Esophagus mucosa (tissue), 1 donor: ENCODE measurements around the gene STXBP5. TPM values are rescaled to one million over a fixed set of nuclear protein-coding genes. Genes with fewer than 3 reads are reported as not detected.

Experiments
- ATAC-seq: fragments of 200-7000 bp; cut with Tn5 transposase; one replicate; pipeline ENCODE4 v1.9.1; 2020
- total RNA-seq: library from RNA; stranded (reverse); gene quantifications from one replicate; pipeline ENCODE4 v1.2.4, GENCODE V29; 2023
- donor health status: DM: yes; HTN: yes; CAD: no.

STXBP5 gene
- total RNA-seq, 1 donor from 2014 or later: 27.8 TPM

DNA sequence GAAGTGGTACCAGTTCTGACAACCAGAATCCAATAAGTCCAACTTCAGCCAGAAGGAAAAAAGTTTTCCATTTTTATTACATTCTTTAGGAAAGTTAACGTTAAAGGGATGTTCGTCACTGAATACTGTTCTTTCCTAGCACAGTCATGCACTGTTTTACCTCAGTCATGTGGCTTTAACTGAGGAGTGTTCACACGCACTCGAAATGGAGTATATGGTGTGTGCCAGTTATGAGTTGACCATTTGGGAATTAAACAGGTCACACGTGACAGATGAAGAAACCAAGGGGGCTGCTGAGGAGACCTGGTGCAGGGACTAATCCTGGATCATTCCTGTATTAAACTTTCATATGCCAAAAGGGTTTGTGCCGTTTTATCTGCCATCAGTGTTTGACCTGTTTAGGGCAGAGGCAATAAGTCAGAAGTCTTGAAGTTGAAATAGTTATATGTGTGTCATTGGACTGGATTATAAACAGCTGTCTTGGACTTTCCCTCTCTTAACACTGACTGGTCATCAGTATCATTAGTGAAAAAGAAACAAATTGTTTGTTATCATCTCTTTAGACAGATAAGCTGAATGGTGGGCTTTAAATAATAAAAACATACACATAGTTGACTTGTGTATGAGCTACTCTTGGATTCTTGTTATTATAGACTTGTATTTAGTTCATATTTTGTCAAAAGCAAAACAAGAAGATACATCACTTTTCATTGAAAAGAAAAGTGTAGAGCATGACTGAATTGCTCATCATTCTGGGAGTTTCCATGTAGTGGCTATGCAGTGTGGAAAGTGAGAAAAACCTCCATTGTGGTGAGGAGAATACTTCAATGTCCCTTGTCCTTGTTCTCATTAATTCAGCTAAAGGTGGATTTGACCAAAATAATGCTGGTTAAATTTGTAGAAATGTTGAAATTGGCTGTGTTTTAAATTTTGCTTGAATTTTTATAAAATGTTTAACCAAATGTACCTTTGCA is 180.8 kb downstream of the STXBP5 start:
- ATAC-seq: no peak

DNA sequence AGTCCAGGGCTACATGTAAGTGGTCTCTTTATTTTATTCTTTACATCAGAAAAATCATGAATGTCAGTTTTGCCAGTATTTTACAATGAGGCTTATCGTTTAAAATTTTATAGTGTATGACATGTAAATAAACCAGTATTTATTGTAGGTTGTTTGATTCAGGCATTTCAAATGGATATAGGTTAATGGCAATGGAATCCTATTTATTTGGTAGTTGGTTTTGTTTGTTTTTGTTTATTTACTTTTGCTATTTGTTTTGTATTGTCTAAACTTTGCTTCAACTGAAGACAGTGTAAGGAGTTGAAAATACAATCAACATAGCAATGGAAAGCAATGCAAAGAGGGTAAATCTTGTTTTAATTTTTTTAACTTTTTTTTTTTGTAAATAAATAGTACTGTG is 185.2 kb downstream of the STXBP5 start:
- no peak for ATAC-seq

DNA sequence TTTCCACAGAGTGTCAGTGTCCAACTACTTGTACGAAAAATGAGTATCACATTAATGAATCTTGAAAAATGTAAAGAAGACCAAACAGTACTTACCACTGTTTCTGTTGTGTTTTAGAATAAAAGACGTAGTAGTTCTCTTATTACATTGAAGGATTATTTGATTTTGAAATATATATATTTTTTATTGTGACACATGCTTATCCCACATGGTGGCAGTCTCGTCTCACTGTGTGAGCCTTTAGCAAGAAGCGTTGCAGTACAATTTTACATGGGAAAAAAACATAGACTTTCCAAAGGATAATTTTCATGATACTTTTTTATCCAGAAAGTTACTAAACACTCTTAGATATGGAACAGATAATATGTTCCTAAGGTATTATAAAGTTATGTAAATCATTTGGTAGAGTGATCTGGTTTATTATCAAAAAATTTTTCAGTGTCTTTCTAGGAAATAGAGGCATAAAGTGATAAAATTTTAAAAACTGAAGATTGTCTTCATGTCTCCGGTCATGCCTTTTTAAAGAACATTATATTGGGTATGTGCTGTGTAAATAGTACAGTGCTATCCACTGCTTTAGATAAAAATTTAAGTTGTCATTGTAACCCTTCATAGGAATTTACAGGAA is 186.8 kb downstream of the STXBP5 start:
- ATAC-seq: no peak

DNA sequence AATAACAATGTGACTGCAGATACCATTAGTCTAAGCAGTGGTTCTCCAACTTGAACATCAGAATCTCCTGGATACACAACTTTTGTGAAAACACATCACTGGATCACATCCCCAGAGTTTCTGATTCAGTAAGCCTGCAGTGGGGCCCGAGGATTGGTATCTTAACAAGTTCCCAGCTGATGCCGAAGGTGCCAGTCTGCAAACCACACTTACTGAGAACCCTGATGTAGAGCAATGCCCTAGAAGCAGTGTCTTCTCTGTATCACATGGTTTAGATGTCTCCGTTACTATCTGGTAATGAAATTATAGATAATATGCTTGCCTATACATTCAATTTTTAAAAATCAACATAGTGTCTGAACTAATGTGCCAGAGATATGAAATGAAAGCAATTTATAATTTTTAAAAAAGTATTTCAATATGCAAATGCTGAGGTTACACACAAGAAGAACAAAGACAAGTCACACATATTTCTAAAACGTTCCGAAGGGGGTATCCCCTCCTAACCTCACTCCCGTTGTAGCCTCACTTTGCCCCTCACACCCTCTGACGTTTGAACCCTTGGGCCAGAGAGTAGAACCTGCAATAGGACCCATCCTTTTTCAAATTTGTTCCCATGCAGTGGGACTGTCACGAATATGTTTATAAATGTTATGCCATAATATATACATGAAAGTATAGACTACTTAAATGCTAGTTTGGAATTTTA is 188.9 kb downstream of the STXBP5 start:
- ATAC-seq: no peak

DNA sequence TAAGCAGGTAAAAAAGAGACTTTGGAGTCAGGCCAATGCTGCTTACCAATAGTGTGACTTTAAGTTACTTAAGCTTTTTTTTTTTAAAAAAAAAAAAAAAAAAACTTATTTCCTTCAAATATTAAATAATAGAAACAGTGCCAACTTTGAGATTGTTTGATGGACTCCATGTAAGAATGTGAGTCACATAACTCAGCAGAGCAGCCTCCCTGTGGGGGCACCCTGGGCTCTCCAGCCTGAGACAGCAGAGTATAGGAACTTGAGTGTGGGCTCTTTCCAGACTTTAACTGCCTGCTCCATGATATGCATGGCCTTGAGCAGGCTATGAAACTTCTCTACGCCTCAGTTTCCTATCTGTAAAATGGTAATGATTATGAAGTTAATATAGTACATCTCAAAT is 190.9 kb downstream of the STXBP5 start:
- ATAC-seq: no peak

DNA sequence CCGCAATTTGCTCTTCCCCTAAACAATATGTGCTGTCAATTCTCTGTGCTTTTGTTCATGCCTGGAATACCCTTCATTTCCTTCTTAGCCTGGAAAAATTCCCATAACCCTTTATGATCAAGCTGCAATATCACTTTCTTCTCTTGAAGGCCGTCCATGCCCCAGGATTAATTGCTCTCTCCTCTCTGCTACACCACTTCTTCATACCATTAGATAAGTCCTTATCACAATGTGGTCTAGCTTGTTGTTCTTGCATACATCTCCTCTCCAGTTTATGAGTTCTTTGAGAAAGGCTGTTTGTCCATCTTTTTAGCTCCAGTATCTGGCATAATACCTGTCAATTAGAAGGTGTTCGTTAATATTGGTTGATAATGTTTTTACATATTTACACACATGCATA is 193.1 kb downstream of the STXBP5 start:
- no peak for ATAC-seq

DNA sequence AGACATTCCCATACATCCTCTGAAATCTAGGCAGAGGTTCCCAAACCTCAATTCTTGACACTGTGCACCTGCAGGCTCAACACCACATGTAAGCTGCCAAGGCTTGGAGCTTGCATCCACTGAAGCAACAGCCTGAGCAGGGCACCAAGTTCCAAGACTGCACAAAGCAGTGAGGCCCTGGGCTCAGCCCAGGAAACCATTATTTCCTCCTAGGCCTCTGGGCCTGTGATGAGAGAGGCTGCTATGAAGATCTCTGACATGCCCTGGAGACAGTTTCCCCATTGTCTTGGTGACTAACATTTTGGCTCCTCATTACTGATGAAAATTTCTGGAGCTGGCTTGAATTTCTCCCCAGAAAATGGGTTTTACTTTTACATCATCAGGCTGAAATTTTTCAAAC is 196.8 kb downstream of the STXBP5 start:
- ATAC-seq: no peak

DNA sequence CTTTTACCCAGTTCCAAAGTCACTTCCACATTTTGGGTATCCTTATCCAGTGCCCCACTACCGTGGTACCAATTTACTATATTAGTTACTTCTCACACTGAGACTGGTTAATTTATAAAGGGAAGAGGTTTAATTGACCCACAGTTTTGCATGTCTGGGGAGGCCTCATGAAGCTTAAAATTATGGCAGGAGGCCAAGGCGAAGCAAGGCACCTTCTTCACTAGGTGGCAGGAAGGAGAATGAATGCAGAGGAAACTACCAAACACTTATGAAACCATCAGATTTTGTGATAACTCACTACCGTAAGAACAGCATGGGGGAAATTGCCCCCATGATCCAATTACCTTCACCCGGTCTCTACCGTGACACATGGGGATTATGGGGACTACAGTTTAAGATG is 197.6 kb downstream of the STXBP5 start:
- ATAC-seq: no peak

DNA sequence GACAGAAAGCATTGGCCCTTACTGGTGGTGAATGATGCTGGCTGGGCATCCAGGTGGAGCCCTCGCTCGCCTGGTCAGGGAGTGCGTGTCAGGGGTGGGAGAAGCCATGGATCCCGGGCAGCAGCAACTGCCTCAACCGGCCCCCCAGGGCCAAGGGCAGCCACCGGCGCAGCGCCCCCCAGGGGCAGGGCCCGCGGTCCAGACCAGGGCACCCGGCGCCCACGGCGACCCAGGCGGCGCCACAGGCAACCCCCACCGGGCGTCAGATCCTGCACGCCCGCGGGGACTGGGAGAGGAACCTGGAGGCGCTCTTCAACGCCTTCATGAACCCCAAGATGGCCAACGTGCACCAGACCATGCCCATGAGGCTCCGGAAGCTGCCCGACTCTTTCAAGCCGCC is 202.6 kb downstream of the STXBP5 start:
- no peak for ATAC-seq

DNA sequence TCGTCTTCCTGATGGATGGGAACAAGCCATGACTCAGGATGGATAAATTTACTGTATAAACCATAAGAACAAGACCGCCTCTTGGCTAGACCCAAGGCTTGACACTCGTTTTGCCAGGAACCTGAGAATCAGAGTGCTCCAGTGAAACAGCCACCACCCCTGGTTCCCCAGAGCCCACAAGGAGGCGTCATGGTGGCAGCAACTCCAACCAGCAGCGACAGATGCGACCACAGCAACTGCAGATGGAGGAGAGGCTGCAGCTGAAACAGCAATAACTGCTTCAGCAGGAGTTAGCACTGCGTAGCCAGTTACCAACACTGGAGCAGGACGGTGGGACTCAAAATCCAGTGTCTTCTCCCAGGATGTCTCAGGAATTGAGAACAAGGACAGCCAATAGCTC is 203.4 kb downstream of the STXBP5 start:
- ATAC-seq: no peak

DNA sequence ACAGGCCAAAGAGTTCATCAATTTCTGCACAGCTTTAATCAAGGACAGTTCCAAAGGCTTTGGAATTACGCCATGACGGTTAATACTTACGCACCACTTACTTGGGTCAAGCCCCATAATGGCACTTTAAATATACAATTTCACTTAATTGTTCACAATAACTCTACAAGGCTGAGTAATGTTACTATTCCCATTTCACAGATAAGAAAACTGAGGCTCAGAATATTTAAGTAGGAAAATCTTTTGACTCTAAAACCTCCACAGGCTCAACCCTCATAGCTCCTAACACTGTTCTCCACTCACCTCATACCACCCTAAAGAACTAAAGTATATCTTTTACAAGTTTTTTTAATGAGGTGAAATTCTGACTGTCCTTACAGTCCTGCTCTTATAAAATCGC is 212.4 kb downstream of the STXBP5 start:
- ATAC-seq: no peak

DNA sequence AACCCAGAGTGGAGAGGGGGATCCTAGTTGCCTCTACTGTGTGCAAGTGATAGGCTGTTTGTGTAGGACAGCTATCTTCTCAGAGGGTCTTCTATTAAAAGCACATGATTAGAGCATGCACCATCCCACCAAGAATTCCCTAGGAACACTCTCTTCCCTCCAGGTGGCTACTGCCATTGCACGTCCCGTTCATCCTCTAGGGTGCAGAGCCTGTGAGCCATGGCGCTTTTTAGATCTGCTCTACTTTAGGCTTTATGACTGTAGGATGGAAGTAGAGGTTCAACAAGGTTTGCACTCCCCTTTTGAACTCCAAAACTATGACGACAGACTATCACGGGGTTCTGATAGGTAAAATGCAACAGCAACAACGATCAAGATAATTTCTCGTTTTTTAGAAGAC is 213.7 kb downstream of the STXBP5 start:
- ATAC-seq: no peak

DNA sequence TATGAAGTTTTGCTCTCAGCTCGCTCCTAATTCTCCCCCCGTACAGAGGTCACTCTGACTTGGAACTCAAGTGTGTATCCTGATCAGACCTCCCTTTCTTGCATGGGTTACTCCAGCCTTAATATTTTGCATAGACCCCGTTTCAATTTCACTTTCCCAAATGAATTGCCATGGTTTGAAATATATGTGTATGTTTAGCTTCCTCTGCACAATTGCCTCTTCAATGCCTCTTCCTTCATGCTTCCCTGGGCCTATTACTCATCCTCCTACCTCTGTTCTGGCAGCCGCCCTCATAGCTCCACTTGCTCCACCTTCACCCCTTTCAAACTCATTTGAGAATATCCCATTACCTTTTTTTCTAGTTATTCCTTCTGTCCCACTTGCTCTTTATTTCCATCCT is 214.3 kb downstream of the STXBP5 start:
- peak; percentile 54 for ATAC-seq

DNA sequence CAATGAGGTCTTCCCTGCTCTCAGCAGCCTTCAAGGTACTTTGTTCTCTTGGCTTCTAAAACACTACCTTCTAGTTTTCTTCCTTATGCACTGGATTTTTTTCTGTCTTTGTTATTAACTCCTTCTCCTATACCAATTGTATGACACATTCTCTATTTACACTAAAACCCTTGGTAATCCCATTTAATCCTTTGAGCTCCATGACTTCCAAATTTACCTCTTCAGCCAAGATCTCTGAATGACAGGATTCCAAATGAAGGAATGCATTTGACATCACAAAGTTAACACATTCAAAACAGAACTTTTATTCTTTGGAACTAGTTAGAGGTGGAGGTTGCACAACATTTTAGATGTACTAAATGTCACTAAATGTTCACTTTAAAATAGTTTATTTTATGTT is 217.7 kb downstream of the STXBP5 start:
- ATAC-seq: peak; percentile 92

DNA sequence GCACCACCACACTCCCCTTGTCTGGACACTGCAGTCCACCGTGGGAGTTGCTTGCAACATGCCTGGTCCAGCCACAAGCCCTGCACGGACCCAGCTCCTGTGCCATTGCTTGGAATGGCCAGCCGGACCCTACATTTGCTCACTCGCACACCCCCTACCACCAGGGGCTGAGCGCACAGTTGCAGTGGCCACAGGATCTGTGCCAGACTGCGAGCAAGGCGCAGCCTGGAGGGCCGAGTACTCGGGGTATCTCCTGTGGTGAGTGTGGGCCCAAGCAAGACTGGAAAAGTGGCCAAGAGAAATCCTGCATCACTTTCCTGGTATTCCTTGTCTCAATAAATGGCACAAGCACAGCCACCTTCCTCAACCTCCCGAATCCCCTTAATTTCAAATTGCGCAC is 218.9 kb downstream of the STXBP5 start:
- ATAC-seq: no peak

DNA sequence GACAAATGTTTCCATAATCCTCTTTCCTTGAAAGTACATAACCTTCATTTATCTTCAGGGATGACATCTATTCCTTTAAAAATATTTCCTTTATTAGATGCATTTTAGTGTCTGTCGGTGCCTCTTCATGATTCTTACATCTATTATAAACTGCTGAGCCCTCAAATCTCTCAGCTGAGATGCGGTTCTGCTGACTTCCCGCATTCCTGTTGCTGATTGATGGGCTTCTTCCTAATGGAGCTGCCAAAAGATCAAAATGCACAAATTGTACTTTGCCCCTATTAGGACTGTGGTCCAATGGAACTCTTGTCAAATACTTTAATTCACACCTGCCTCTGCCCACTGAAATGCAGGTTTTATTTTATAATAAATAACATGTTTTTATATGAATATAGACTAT is 225.6 kb downstream of the STXBP5 start:
- no peak for ATAC-seq

DNA sequence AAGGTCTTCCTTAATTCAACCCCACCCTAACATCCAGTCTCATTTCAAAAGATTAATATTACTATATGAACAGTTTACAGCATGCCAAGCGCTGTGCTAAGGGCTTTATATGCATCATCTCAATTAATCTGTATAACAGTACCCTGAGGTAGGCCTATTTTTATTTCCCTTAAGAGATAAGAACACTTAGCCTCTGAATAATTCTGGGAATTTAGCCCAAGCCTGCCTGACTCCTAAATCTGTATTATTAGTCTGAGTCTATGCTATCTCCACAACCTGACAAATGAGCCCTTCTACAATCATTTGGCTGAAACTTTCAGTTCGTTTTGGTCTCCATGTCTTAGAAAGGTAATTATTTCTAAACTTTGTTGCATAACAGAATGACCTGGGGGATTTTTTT is 226.6 kb downstream of the STXBP5 start:
- ATAC-seq: no peak

DNA sequence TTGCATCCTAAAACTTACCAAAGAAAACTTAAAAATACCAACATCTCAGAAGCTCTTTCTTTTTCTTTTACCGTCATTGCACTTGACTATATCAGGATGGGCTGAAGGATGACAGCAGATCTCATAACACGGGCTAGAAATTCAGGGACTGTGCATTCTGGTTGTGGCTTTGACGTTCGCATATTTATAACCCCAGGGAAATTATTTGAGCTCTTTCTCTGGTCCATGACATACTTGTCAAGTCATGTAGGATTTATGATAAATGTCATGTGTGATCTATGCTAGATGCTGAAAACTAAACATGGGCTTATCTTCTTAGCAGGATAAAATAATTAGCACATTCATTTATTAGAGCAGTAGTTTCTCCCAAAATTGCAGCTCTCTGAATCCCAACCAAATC is 229.9 kb downstream of the STXBP5 start:
- no peak for ATAC-seq

DNA sequence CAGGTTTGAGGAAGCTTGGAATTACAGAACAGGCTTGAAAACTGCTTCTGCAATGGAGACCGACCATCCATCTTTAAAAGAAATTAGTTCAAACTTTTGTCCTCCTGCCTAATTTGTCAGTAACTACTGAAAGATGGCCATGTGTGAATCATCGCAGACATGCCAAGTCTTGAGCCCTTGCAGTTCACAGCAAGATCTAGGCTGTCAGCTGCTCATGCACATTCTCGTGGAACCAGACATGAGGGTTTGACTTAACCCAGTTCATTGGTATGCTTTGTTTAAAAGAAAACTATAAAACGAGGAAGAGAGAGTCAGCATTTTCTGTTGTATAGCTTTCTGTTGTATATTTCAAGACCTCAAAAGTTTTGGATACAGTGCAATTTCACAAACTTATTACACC is 230.3 kb downstream of the STXBP5 start:
- ATAC-seq: peak; percentile 97

DNA sequence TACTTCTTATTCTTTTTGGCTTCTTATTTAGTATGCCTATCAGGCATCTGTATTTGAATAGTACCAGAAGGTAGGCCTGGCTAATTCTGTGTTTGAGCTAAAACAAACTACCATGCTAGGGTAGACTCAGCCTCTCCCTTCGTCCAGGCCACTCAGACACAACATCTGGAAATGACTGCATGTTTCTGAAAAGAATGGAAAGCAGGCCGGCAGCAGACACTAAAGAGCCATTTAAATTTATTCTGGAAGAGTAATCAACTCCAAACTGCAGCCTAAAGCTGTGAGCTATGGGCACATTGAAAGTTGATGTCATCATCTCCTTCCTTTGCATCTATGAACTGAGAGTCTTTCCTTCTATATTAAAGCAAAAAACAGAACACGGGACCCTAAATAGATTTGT is 233.4 kb downstream of the STXBP5 start:
- ATAC-seq: no peak

DNA sequence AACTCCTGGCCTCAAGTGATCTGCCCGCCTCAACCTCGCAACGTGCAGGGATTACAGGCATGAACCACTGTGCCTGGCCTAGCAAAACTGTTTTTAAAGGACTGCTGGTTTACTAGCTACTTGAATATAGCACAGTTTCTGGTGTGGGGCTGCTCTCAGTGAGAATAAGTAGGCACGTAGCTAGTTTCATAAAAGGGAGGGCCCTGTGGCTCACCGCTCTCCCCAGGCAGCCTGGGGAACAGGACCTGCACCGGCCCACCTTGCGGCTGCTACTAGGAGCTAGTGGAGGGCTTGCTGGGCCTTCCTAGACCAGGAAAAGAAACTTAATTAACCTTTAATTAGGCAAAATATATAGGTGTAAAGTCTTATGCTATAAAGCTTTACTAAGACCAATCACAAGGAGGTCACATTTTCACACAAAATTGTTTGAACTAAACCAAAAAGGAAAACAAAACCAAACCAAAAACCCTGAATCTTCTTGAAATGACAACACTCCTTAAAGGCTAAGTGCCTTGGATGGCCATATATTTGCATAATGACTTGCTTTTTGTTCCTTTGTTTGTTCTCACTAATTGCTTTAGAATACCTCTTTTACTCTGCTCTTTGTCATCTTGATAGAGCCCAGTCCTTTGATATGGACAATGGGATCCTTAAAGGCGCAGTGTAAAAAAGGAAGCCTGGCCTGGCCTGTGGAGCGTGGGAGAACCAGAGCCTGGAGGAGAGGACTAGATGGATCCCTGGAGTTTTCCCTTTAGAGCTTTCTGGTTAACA is 234.7 kb downstream of the STXBP5 start:
- no peak for ATAC-seq
